GM19372 (cell line): ENCODE measurements around the gene ZNF440.
A peak's percentile ranks its signal among the peaks of the same experiment; 100 is the strongest.
"Not testable (repeated sequence)": the region's sequence is repeated elsewhere in the genome, so short reads cannot be mapped to it uniquely, and the experiment has no call there.

Experiments
- ATAC-seq: cut with Tn5 transposase; IDR thresholded peaks from one replicate; pipeline ENCODE4 v1.9.1; 2021; ENCODE audit warnings: mild to moderate bottlenecking, low read depth, moderate library complexity; ENCODE audit not compliant: unreplicated experiment

The ZNF440 gene

GRCh38 chr19:11814029-11814699 lies at the start of gene ZNF440:
TSS of gene ZNF440 (plus strand) at chr19:11814273. CDS start at chr19:11814448, 175 bp downstream.
- ATAC-seq = peak; percentile 97

- peak; percentile 94 for ATAC-seq
These were observed 47.2 kb upstream of the ZNF440 start, which contains the start of gene ZNF441 for GRCh38 chr19:11766597-11767591. TSS of gene ZNF441 (plus strand) at chr19:11767000. CDS start at chr19:11767194, 194 bp downstream.

GRCh38 chr19:11767633-11768133 lies 46.4 kb upstream of the ZNF440 start:
- ATAC-seq = peak; percentile 22

- no peak for ATAC-seq
These were observed 44.1 kb upstream of the ZNF440 start for GRCh38 chr19:11769995-11770394.

GRCh38 chr19:11771520-11771919 lies 42.6 kb upstream of the ZNF440 start:
- not testable (repeated sequence) for ATAC-seq

GRCh38 chr19:11776669-11777068 lies 37.4 kb upstream of the ZNF440 start:
- ATAC-seq = not testable (repeated sequence)

- no peak for ATAC-seq
These were observed 33.5 kb upstream of the ZNF440 start for GRCh38 chr19:11780431-11781020.

GRCh38 chr19:11781295-11782057 lies 32.6 kb upstream of the ZNF440 start:
- no peak for ATAC-seq

- no peak for ATAC-seq
These were observed 30.3 kb upstream of the ZNF440 start for GRCh38 chr19:11783767-11784166.

GRCh38 chr19:11784356-11784755 lies 29.7 kb upstream of the ZNF440 start:
- no peak for ATAC-seq

GRCh38 chr19:11787536-11787935 lies 26.5 kb upstream of the ZNF440 start:
- ATAC-seq = no peak

GRCh38 chr19:11792942-11793341 lies 21.1 kb upstream of the ZNF440 start:
- ATAC-seq = no peak

- no peak for ATAC-seq
These were observed 16.6 kb upstream of the ZNF440 start for GRCh38 chr19:11797491-11797890.

- ATAC-seq = peak; percentile 85
These were observed 15.4 kb upstream of the ZNF440 start, which contains the start of gene ZNF491 for GRCh38 chr19:11798391-11799330. TSS of gene ZNF491 (plus strand) at chr19:11798523. CDS start at chr19:11805954, 7,431 bp downstream.

GRCh38 chr19:11806354-11807098 lies 7.5 kb upstream of the ZNF440 start:
- no peak for ATAC-seq

- no peak for ATAC-seq
These were observed 7.0 kb upstream of the ZNF440 start for GRCh38 chr19:11807099-11807380.

- no peak for ATAC-seq
These were observed 407 bp upstream of the ZNF440 start for GRCh38 chr19:11813703-11814028.

- ATAC-seq = no peak
These were observed 595 bp downstream of the ZNF440 start for GRCh38 chr19:11814700-11815035.
